BLaER1 (cell line): ENCODE data around the gene CDADC1.
A peak's percentile ranks its signal among the peaks of the same experiment; 100 is the strongest.

Source experiments
- H3K27ac ChIP-seq: shearing (Covaris generic); formaldehyde crosslinking; 2 replicates; pipeline ENCODE4 v1.8.1; 2022
- H3K27me3 ChIP-seq: shearing (Covaris generic); formaldehyde crosslinking; 2 replicates; pipeline ENCODE4 v1.8.1; 2022
- H3K36me3 ChIP-seq: shearing (Covaris generic); formaldehyde crosslinking; 2 replicates; pipeline ENCODE4 v1.8.1; 2022
- H3K4me1 ChIP-seq: shearing (Covaris generic); formaldehyde crosslinking; 2 replicates; pipeline ENCODE4 v1.8.1; 2022
- H3K4me2 ChIP-seq: shearing (Covaris generic); formaldehyde crosslinking; 2 replicates; pipeline ENCODE4 v1.8.1; 2022
- H3K4me3 ChIP-seq: shearing (Covaris generic); formaldehyde crosslinking; 2 replicates; pipeline ENCODE4 v1.8.1; 2022
- H3K9ac ChIP-seq: shearing (Covaris generic); formaldehyde crosslinking; 2 replicates; pipeline ENCODE4 v1.8.1; 2022
- H3K9me3 ChIP-seq: shearing (Covaris generic); formaldehyde crosslinking; 2 replicates; pipeline ENCODE4 v1.8.1; 2022
- H4K20me1 ChIP-seq: shearing (Covaris generic); formaldehyde crosslinking; 2 replicates; pipeline ENCODE4 v1.8.1; 2022
- Cebpa-rat ChIP-seq: shearing (Covaris generic); IDR thresholded peaks from 2 replicates; pipeline ENCODE4 v1.8.1; 2022

The CDADC1 gene

DNA sequence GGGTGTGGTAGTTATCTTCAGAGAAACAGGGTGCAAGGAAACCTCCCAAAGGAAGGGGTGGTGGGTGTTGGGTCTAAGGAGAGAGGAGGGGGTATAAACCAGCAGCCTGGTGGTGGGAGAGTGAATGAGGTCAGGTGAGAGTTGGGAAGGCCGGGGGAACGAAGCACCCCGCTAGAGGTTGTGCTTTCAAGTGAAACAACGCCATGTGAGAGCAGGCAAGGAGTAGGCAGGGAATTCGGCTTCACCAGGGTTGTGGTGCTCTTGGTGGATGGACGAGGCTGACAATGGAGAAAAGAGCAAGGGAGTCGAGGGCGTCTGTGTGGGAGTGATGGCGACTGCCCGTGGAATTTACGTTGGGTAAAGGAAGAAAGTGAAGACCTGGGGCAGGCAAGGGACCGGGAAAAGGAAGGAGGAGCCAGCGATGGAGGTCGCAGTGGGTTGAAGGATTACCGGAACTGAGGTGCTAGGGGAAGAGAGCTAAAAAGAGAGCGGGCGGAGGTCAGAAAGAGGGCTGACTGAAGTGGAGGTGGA lies 29.7 kb upstream of the CDADC1 start:
- H3K27ac ChIP-seq = no peak overlapping the region
- peaks cover 52% of the 10 kb centered on the region for H3K9me3 ChIP-seq
- no peaks in the 10 kb centered on the region for H4K20me1 ChIP-seq
- H3K9ac ChIP-seq = no peak overlapping the region
- H3K4me3 ChIP-seq = no peak overlapping the region
- H3K27me3 ChIP-seq = peaks cover 53% of the 10 kb centered on the region
- H3K36me3 ChIP-seq = no peaks in the 10 kb centered on the region
- no peak overlapping the region for H3K4me2 ChIP-seq
- H3K4me1 ChIP-seq = peaks cover 29% of the 10 kb centered on the region
- no peak for TF ChIP-seq Cebpa-rat

- Histone ChIP-seq H3K36me3 (no peaks in the 10 kb centered on the region), H3K4me2 (no peak overlapping the region), H3K9ac (no peak overlapping the region)
These were observed 29.2 kb upstream of the CDADC1 start for GRCh38 chr13:49218493-49219051.

GRCh38 chr13:49219647-49220035 lies 28.1 kb upstream of the CDADC1 start:
- Histone ChIP-seq H3K9me3 (peaks cover 52% of the 10 kb centered on the region), H4K20me1 (no peaks in the 10 kb centered on the region), H3K4me1 (peaks cover 14% of the 10 kb centered on the region), H3K36me3 (no peaks in the 10 kb centered on the region), H3K27ac (no peak overlapping the region), H3K4me3 (peak overlapping the region; percentile 57), H3K9ac (no peak overlapping the region), H3K27me3 (peaks cover 56% of the 10 kb centered on the region), H3K4me2 (peak overlapping the region; percentile 57)
- TF ChIP-seq Cebpa-rat = no peak

More at GRCh38 chr13:49218493-49219051, 29.2 kb upstream of the CDADC1 start:
- peaks cover 56% of the 10 kb centered on the region for H3K27me3 ChIP-seq
- peaks cover 25% of the 10 kb centered on the region for H3K4me1 ChIP-seq
- no peaks in the 10 kb centered on the region for H4K20me1 ChIP-seq
- H3K9me3 ChIP-seq = peaks cover 52% of the 10 kb centered on the region
- no peak for TF ChIP-seq Cebpa-rat
- H3K4me3 ChIP-seq = no peak overlapping the region
- no peak overlapping the region for H3K27ac ChIP-seq

- H3K27me3 ChIP-seq = peaks cover 56% of the 10 kb centered on the region
- peak within 1 kb of the TSS; percentile 57 for H3K4me3 ChIP-seq
- H3K27ac ChIP-seq = no peak within 1 kb of the TSS
- no peak for TF ChIP-seq Cebpa-rat
- peaks cover 8% of the 10 kb centered on the region for H3K4me1 ChIP-seq
- H3K36me3 ChIP-seq = no peaks in the 10 kb centered on the region
- no peak within 1 kb of the TSS for H3K9ac ChIP-seq
- H4K20me1 ChIP-seq = no peaks in the 10 kb centered on the region
- H3K4me2 ChIP-seq = peak within 1 kb of the TSS; percentile 57
- H3K9me3 ChIP-seq = peaks cover 52% of the 10 kb centered on the region
These were observed 27.5 kb upstream of the CDADC1 start, which contains the start of gene MLNR for GRCh38 chr13:49220036-49220855. MLNR (plus strand) TSS chr13:49220338; CDS start chr13:49220338, 0 bp downstream.

GRCh38 chr13:49220856-49221589 lies 26.7 kb upstream of the CDADC1 start:
- Histone ChIP-seq H3K27ac (no peak overlapping the region), H3K9ac (no peak overlapping the region), H3K4me2 (no peak overlapping the region), H3K27me3 (peaks cover 56% of the 10 kb centered on the region), H4K20me1 (no peaks in the 10 kb centered on the region), H3K36me3 (no peaks in the 10 kb centered on the region), H3K4me3 (peak overlapping the region; percentile 57), H3K4me1 (peaks cover 6% of the 10 kb centered on the region), H3K9me3 (peaks cover 50% of the 10 kb centered on the region)
- no peak for TF ChIP-seq Cebpa-rat

- H3K4me2 ChIP-seq = no peak overlapping the region
- peaks cover 56% of the 10 kb centered on the region for H3K27me3 ChIP-seq
- H3K36me3 ChIP-seq = no peaks in the 10 kb centered on the region
- no peak overlapping the region for H3K9ac ChIP-seq
- H3K27ac ChIP-seq = no peak overlapping the region
- H3K4me1 ChIP-seq = peaks cover 6% of the 10 kb centered on the region
- H4K20me1 ChIP-seq = no peaks in the 10 kb centered on the region
- H3K9me3 ChIP-seq = peaks cover 46% of the 10 kb centered on the region
- TF ChIP-seq Cebpa-rat = no peak
- H3K4me3 ChIP-seq = no peak overlapping the region
These were observed 26.1 kb upstream of the CDADC1 start for GRCh38 chr13:49221590-49221965.

DNA sequence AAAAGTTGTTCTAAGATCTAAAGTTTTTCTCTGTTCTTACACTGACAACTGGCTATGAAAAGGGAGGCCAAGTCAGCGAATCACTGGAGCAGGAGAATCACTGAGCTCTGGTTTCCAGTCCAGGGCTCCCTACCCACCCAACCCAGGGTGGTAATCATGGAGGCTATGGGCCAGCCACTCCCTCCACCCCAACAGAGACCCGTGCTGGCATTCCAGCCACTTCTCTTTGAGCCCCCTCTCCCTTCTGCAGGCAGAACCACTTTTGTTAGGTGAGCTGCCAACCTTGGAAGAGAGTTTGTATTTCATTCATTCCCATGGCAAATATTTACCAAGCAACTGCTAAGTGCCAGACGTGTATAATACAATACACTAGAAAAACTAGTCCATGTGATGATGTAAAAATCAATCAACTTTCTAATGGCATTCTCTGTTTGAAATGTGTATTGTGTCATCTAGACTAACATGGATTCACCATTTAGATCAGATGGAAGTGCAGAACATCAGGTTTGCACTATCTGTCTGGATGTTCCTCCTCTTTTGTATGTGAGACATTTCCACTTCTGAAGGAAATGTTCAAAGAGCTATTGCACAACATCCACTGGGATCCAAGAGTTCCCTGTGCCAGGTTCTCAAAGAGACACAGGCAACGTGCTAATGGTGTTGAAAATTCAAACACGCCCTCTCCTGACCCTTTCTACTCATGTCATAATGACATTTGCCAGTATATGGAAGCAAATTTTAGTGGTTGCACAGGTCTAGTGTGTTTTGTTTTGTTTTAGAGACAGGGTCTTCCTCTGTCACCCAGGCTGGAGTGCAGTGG lies 22.3 kb upstream of the CDADC1 start:
- no peak overlapping the region for H3K27ac ChIP-seq

DNA sequence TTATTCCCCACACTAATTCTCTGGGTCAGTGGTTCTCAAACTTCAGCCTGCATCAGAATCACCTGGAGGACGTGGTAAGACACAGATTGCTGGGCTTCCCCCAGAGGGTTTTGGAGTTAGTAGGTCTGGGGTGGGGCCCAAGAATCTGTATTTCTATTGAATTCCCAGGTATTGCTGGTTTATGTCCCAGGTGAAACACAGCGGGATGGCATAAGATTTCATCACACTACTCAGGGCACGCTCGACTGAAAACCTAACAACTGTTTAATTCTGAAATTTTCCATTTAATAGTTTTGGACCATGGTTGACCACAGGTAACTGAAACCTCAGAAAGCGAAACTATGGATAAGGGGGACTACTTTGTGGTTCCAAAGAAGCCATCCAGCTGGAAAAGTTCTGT lies 21.1 kb upstream of the CDADC1 start:
- Histone ChIP-seq H3K27me3 (peaks cover 17% of the 10 kb centered on the region), H3K27ac (no peak overlapping the region), H3K9me3 (peaks cover 6% of the 10 kb centered on the region), H3K4me3 (no peak overlapping the region), H4K20me1 (no peaks in the 10 kb centered on the region), H3K4me1 (no peaks in the 10 kb centered on the region), H3K36me3 (no peaks in the 10 kb centered on the region), H3K4me2 (no peak overlapping the region), H3K9ac (no peak overlapping the region)
- TF ChIP-seq Cebpa-rat = no peak

More for the DNA sequence above, 22.3 kb upstream of the CDADC1 start:
- no peaks in the 10 kb centered on the region for H3K4me1 ChIP-seq
- H3K9ac ChIP-seq = no peak overlapping the region
- H3K27me3 ChIP-seq = peaks cover 29% of the 10 kb centered on the region
- peak; percentile 29; the same call in 1 of the 2 replicates for TF ChIP-seq Cebpa-rat
- no peaks in the 10 kb centered on the region for H4K20me1 ChIP-seq
- H3K36me3 ChIP-seq = no peaks in the 10 kb centered on the region
- no peak overlapping the region for H3K4me2 ChIP-seq
- peaks cover 18% of the 10 kb centered on the region for H3K9me3 ChIP-seq
- H3K4me3 ChIP-seq = no peak overlapping the region

- no peak overlapping the region for H3K4me2 ChIP-seq
- H3K9me3 ChIP-seq = no peaks in the 10 kb centered on the region
- TF ChIP-seq Cebpa-rat = no peak
- H3K27ac ChIP-seq = no peak overlapping the region
- no peaks in the 10 kb centered on the region for H4K20me1 ChIP-seq
- no peaks in the 10 kb centered on the region; the same call in 1 of the 2 replicates for H3K4me1 ChIP-seq
- H3K36me3 ChIP-seq = no peaks in the 10 kb centered on the region
- H3K4me3 ChIP-seq = no peak overlapping the region
- no peaks in the 10 kb centered on the region for H3K27me3 ChIP-seq
- H3K9ac ChIP-seq = no peak overlapping the region
These were observed 13.0 kb upstream of the CDADC1 start for GRCh38 chr13:49234741-49235140.
